Cortex of kidney (tissue), 1 donor: Measurements from ENCODE around the gene IGSF21.

Source experiments
- DNase-seq: peaks from one replicate; lab custom pipeline; 2025; lab: John Stamatoyannopoulos, UW

IGSF21 gene

DNA sequence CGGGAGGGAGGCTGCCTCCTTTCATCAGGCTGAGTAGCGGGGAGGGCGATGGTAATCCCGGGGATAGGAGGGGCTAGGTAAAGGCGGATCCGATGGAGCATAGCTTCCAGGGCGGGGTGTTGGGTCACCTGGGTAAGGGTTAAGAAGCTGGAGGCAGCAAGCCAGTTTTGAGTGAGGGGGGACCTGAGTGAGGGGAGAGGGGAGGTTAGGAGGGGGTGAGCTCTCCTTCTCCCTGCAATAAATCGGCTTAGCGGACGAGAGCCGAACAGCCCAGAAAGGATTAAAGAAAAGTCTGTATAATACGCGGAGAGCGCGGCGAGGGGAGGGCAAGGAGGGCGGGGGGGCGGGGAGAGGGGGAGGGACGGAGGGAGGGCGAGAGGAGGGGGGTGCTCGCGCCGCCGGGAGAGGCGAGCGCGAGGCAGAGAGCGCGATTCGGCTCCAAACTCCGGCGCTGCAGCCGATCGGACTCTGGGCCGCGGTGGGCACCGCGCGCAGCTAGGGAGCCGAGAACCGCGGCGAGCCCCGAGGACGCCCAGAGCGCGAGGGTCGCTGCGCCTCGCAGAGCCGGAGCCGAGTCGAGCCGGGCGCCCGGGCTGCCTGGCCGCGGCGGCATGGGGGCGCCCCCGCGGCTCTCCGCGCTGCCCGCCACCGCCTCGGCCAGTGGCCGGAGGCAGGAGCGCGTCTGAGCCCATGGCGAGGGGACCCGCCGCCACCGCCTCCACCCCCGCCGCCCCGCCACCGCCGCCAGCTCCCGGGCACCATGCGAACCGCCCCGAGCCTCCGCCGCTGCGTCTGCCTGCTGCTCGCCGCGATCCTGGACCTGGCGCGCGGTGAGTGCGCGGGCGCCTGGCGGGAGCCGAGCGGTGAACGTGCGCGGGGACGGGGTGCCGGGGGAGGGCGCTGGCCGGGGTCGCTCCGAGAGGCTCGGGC lies at the start of gene IGSF21:
IGSF21 (plus strand) TSS at position 430 of the 930 bp plus-strand sequence; CDS start at position 761, 331 bp downstream.
- no peak for DNase-seq

- no peak for DNase-seq
Measured at GRCh38 chr1:18058206-18058921, 49.2 kb upstream of the IGSF21 start.

- DNase-seq = no peak
Measured at GRCh38 chr1:18058981-18059605, 48.5 kb upstream of the IGSF21 start.

DNA sequence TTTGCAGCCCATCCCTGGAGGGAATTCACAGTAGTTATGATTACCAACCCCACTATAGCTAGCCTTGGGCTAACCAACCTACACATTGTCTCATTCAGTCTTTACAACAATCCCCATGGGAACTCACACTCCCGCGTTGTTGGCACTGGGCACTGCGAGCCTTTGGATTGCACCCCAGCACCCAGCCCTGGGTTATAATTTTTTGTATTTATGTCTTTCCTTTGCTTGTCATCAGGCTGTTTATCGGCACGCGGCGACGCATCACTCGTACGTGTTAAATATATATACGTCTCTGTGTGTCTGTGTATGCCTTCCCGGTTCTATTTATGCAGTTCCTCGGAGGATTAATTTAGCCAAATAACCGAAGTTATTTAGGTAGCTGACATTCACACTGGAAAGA lies 47.2 kb upstream of the IGSF21 start:
- no peak for DNase-seq

- DNase-seq = no peak
Measured at GRCh38 chr1:18062185-18062584, 45.4 kb upstream of the IGSF21 start.

GRCh38 chr1:18064534-18064933 lies 43.1 kb upstream of the IGSF21 start:
- DNase-seq = no peak

GRCh38 chr1:18066576-18066975 lies 41.0 kb upstream of the IGSF21 start:
- no peak for DNase-seq

- no peak for DNase-seq
Measured at GRCh38 chr1:18069903-18070302, 37.7 kb upstream of the IGSF21 start.

GRCh38 chr1:18072066-18072465 lies 35.5 kb upstream of the IGSF21 start:
- no peak for DNase-seq

GRCh38 chr1:18073066-18073642 lies 34.4 kb upstream of the IGSF21 start:
- DNase-seq = no peak

- no peak for DNase-seq
Measured at GRCh38 chr1:18077657-18078215, 29.9 kb upstream of the IGSF21 start.

- DNase-seq = no peak
Measured at GRCh38 chr1:18079941-18080735, 27.5 kb upstream of the IGSF21 start.

DNA sequence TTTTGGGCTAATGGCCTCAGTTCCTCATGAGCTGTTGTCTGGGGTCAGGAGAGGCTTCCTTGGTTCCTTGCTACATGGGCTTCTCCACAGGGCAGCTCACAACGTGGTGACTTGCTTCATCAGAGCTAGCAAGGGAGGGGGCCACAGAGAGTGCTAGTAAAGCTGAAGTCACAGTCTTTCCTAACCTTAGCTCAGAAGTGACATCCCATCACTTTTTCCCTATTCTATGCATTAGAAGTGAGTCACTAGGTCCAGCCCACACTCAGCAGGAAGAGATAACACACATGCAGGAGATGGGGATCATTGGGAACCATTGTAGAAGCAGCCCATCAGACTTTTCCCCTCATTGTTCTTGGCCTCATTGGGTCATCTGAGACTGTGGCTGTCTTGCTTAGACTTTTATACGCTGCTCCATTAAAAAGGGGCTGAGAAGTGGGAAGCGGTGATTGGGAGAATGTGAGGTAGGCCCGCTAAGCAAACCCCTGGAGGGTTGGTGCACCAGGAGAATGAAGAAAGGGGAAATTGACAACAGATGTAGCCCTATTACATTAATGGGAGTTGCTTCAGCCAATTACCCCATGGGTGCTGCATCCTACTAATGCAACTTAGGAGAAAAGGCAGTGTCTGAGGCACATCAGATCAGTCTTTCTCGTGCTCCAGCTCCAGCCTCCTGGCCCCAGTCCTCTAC lies 22.1 kb upstream of the IGSF21 start:
- DNase-seq = no peak

DNA sequence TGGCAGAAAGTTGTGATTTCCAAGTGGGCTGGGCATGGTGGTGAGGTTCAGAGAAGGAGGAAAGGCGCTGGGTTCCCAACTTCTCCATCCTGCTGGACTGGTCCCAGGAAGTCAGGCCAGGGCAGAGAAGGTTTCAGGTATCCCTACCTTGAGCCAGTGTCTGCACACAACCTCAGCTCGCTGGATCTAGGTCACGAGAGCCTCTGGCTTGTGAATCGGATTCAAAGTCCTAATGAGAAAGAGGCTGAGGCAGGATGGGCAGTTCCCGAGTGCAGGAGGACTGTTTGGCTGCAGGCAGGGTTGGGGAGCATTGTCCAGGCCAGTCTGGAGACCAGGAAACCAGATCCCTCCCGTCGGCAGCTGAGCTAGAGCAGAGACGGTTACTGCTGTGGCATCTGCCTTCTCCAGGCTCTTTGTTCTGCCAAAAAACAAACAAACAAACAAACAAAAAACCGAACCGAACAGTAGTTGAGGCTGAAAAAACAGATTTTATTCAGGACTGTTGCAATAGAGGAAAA lies 19.5 kb upstream of the IGSF21 start:
- no peak for DNase-seq

DNA sequence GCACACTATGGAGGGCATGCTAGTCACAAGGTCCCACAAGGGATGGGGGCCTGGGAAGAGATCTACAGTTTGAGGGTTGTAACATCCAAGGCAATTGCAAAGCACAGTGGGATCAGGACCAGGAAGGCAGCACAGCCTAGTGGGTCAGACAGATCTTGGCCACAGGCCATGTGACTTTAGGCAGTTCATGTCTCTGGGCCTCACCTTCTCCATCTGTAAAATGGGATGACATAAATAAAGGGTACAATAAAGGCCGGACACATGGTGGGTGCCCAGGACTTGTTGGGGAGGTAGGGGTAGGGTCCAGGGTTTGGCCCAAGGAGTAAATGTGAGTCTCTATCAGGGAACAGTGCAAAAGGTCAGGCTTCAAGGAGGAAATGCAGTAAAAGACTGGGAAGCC lies 18.1 kb upstream of the IGSF21 start:
- no peak for DNase-seq

GRCh38 chr1:18090636-18091035 lies 17.0 kb upstream of the IGSF21 start:
- DNase-seq = no peak

GRCh38 chr1:18091660-18092446 lies 15.7 kb upstream of the IGSF21 start:
- DNase-seq = no peak

- DNase-seq = no peak
Measured at GRCh38 chr1:18093193-18093592, 14.4 kb upstream of the IGSF21 start.

DNA sequence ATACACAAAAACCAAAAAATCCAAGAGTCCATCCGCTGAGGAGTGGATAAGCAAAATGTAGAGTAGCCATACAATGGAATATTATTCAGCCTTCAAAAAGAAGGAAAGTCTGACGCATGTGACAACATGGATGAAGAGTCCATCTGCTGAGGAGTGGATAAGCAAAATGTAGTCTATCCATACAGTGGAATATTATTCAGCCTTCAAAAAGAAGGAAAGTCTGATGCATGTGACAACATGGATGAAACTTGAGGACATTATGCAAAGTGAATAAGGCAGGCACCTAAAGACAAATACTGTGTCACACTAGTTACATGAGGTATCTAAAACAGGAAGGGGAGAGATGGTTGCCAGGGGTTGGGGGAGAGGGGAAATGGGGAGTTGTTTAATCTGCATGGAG lies 14.0 kb upstream of the IGSF21 start:
- no peak for DNase-seq

GRCh38 chr1:18094096-18094495 lies 13.5 kb upstream of the IGSF21 start:
- DNase-seq = no peak
